Left forelimb (tissue), 1 donor: Measurements from ENCODE around the gene CRPPA.
"Not testable (repeated sequence)": the region's sequence is repeated elsewhere in the genome, so short reads cannot be mapped to it uniquely, and the experiment has no call there.

Experiments
- DNase-seq: peaks from one replicate; pipeline ENCODE4 v3.0.0-alpha.2; 2018; ENCODE audit warnings: low spot score

CRPPA gene

DNA sequence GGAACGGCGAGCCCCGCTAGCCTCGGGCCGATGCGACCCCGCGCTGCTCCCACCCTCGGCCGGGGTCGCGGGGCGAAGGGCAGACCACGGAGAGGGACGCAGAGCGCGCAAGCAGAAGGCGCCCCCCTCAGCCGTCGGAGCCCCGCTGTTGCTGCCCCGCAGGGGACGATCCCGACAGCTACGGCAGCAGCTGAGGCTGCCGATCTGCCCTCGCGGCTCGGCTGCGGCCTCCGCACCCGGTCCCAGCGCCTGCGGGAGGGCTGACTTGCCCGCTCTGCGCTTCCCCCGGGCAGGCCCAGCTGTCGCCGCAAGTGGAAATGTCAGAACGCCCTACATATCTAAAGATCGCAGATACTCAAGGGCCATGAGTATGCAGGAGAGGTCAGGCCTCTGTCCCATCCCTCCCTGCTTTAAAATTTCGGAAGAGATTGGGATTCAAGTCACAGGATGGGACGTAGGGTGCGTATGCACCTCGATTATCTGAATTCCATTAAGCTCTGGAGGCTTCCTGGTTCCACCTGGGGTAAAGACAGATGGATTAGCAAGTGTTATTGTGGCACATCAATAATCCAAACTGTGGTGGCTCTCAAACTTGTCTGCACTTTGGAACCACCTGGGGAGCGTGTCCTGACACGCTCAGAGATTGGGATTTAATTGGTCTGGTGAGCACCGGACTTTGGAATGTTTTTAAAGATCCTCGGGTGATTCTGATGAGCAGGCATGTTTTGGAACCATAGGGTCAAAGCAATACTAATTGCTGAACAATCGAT is at the start of gene CRPPA:
CRPPA (minus strand) TSS at position 206 of the 770 bp plus-strand sequence. CDS start 216 bp downstream, outside the sequence.
- peak; percentile 83 for DNase-seq

DNA sequence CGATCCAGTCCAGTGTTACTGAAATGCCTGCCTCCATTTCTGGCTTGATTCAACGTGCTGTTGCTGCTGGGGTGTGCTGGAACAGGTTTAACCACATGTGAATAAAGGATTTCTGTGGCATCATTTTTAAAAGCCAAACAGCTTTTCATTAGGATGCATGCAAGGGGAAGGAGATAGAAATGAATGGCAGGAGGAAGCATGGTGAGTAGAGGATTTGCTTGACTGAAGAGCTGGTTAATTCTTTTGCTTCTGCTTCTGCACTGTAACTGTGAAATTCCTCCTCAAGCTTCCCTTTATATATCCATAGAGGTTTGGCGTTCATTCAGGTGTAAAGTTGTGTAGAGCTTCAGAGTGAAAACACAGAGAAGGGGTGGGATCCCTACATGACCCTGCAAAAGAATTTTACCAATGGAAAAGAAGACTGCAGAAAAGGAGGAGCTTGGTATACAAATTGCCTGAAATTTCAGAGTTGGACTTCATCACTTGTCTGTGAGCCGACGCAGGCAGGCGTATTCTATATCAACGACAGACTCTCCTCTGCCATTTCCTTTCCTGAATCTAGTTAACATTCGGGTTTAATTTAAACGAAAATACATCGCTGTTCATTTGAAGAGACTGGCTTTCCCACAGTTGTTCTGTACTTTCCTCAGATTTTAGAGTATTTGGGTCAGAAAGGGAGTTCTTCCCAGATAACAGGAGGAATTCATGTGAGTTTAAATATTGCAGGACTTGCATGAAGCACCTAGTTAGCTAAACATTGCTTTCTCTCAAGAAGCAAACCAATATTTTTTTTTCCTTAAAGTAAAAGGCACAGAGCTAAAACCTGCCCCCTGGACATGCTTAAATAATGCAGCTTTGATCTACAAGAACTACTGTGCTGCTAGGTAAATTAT is 44.4 kb upstream of the CRPPA start, which contains the start of gene SOSTDC1:
SOSTDC1 (minus strand) TSS at position 270 of the 893 bp plus-strand sequence; CDS start at position 200, 70 bp downstream.
- no peak for DNase-seq

DNA sequence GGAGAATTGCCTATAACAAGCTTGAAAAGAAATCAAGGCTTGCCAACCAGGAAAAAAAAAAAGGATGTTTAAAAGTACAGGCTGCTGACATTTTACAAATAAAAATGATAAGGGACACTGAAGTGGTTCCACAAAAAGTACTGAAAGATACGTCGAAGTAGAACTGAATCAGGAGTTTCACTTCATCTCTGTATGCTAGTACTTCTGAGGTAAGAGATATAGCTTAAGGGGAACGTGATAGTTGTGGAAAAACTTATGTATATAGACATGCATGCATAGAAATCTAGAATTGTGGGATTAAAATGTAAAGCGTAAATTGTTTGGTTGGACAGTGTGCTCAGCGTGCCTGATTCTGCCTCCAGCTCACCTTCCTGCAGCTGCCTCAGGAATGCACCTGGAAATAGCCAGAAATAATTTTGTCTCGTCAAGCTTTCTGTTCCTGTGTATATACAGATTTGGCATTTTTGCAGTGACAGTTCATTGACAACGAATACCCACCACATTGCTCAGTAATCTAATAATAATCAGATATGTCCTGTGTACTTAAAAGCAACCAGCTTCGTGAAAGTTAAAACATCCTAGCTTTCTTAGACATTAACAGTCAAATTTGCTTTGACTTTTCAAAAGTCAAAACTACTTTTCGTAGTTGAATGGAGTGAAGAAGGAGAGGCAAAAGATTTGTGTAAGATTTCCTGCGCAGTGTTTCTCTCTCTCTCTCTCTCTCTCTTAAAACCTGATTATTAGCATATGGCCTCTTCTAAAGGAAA is 42.8 kb upstream of the CRPPA start:
- DNase-seq = no peak

DNA sequence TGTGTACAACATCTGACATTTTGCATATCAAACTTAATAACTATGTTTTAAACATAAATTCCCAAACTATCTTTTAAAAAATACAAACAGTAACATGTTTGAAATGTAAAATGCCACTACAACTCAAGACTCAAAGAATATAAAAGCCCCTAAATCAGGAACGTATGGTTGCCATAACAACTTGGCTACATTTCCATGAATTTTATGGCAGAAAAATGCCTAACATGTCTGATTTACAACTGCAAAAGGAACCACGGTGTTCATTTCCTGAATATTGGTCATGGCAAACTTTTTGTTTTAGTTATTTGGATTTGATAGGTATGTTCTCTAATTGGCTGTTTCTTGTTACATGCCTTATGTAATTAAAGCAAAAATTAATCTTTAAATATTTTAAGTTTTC is 42.2 kb upstream of the CRPPA start:
- DNase-seq = no peak

DNA sequence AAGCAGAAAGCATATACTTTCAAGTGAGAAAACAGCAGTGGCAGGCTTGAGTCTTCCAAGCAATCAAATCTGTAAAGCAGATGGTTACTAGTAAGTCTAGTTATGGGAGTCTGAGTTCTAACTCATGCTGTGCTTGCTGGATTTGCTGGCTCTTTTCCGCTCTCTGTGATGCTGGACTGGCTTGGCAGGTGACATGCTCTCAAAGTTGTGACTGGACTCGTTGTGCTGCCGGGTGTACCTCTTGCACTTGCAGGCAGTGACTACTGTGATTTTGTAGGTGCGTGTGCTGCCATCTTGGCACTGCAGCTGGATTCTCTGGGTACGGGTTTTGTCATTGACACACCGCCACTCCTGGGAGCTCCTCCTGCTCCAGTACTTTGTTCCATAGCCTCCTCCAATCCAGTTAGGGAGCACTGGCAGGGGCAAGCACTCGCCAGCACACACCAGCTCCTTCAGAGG is 41.1 kb upstream of the CRPPA start:
- DNase-seq = peak; percentile 66

DNA sequence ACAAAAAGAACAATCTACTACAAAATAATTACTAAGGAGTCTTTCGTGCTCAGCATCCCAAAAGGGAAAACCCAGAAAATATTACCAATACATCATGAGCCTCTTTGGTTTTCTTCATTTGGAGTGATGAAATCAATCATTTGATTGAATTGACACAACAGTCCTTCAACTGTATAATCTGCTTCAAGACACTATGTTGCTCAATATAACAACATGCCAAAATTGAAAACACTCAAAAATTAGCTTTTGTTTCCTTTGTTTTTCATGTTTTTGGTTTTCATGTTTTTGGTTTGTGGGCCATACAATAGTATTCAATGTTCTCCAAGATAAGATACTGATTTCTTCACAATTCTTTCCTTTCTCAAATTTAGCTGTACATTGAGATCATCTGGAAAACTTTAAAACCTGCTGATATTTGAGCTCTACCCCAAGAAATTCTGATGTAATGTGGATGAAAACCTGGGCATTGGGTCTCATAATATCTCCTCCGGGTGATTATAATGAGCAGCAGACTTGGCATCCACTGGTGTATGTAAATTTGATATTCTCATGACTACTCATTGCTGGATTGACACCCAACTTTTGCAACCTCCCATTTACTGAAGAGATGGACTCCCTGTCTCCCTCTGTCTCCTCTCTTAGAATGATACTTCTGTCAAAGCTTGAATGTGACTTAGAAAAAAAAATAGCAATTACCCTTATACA is 39.6 kb upstream of the CRPPA start:
- DNase-seq = no peak

DNA sequence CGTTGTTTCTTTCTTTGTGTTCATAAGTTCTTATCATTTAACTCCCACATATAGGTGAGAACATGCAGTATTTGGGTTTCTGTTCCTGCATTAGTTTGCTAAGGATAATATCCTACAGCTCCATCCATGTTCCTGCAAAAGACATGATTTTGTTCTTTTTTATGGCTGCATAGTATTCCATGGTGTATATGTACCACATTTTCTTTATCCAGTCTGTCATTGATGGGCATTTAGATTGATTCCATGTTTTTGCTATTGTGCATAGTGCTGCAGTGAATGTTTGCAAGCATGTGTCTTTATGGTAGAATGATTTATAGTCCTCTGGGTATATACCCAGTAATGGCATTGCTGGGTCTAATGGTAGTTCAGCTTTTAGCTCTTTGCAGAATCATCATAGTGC is 35.0 kb upstream of the CRPPA start:
- DNase-seq = not testable (repeated sequence)

DNA sequence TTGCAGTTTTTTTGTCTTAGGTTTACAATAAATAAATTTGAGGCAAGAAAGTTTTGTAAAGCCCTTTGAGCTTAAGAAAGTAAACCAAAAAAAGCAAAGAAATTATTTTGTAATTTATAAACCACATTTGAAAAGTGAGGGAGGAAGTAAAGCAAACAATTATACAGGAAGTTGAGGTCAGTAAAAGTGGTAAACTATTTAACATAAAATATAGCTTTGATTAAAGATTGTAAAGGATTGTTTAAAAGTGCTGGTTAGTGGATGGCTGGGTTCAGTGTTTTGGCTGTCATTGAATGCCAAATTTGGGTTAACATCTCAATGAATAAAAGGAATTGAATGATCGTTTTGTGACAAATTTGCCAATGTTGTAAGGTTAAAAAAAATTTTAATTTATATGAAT is 34.3 kb upstream of the CRPPA start:
- no peak for DNase-seq

DNA sequence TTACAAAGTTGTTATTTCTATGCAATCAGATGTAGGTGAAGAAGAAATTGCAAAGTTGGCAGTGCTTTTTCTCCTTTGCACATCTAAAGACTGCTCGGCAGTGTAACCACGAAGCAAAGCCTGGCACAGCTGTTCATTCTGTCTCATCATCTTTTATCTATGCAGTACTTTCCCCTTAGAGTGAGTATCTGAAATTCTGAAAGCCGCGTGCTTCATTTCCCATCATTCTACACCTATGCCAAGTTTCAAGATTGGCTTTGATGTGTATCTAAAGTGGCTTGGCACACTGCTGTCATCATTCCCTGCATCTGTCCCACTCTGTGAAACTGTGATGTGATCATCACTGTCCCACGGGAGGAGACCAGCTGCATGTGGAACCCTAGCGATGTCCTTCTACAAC is 29.0 kb upstream of the CRPPA start:
- DNase-seq = no peak

DNA sequence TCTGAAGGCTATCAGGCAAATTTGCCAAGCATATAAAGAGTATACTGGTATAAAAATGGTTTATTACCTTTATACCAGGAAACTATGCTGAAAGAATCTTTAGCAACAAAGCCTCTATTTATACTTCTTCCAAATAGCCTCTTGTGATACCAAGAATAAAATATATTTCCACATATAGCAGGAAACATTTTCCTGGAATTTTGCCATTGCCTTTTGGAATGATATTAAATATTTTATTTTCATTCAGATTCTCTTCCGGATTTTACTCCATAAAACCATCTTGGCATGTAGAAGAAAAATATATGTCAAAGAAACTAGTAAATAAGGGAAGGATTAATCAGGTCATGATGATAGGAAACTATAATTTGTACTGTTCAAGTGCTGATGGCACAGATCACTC is 26.5 kb upstream of the CRPPA start:
- DNase-seq = no peak

DNA sequence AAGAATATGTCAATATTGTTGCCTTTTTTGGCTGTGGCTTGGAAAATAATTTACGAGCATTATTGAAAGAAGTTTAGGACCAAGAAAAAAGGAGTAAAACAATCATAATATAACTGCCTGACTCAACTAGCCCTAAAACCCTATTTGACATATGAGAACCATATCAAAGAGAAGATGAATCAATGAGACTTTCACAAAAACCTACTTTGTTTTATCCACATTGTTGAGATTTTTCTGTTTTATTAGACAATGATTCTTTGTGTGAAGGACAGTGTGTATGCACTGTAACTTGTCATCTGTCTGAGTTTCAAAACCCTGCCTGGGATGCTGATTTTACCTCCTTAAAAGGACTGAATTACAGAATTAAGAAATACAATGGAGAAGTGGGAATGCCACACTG is 25.2 kb upstream of the CRPPA start:
- no peak for DNase-seq

DNA sequence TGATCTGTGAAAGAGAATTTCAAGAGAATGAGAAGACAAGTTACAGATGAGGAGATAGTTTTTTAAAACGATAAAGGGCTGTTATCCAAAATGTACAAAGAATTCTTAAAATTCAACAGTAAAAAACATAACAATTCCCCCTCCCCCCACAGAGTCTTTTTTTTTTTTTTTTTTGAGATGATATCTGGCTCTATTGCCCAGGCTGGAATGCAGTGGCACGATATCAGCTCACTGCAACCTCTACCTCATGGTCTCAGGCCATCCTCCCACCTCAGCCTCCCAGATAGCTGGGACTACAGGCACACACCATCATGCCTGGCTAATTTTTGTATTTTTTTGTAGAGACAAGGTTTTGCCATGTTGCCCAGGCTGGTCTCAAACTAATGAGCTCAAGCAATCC is 22.5 kb upstream of the CRPPA start:
- DNase-seq = not testable (repeated sequence)

DNA sequence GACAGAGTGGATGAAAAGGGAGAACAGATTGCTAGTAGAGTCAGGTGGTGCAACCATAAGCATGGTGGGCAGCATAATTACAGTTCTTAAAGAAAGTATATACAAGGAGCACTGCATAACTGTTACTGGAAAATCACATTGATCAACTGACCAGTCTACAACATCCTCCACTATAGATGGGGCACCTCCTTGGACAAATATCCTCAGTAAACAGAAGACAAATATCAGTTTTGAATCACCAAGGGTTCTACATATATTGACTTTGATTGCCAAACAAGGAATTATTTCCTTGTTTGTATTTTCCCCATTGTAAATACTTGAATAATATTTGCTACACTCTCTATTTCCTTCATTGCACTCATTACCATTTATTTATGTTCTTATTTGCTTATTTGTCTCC is 17.6 kb upstream of the CRPPA start:
- DNase-seq = no peak

DNA sequence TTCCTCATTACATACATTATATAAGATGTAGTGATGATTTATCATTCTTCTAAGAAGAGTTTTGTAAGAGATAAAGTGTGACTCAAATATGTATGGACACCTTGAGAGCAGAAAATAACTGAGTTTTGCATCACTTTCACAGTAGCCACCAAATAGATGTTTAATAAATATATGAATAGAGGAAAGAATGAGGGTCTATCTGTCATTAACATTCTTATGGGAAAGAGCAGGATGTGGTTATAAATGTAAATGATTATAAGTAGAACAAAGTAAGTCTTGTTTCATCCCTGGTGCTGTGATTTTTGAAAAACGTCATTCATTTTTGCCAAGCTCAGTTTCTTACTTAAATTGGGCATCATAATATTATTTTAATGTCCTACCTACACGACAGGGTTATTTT is 15.0 kb upstream of the CRPPA start:
- DNase-seq = no peak

DNA sequence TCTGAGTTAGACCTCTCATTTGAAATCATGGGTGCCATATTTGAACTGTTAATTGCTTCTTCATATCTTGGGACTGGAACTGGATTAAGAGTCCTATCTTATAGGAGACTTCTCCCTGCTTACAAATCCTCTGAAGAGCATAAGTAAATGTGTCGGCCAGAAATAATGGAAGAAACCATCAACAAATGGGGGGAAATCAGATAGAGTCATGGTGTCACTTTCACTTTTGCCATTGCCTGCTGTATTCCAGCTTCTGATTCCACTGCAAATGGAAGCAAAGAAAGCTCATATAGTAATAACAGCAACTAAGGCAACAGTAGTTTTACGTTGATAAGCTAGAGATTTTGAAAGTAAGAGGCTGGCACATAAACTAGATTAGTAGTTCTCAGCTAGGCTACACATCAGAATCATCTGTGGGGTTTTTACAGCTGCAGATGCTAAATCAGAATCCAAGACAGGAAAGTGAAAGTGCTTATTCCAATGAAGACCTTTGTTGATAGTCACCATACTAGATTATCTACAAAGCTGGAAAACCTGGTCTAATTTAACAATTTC is 12.3 kb upstream of the CRPPA start:
- no peak for DNase-seq

DNA sequence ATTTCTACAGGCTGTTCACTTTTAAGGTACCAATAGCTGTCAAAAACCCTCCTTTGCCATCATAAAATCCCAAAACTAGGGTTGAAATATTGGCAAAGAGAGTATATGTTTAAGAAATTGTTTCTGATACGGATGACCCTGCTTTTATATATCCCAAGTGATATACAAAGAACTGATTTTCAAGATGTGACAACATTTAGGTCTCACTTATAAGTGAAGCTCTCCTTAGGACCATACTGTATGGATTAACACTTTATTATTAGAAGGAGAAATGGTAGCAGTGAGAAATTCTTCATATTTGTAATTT is 11.0 kb upstream of the CRPPA start:
- no peak for DNase-seq

DNA sequence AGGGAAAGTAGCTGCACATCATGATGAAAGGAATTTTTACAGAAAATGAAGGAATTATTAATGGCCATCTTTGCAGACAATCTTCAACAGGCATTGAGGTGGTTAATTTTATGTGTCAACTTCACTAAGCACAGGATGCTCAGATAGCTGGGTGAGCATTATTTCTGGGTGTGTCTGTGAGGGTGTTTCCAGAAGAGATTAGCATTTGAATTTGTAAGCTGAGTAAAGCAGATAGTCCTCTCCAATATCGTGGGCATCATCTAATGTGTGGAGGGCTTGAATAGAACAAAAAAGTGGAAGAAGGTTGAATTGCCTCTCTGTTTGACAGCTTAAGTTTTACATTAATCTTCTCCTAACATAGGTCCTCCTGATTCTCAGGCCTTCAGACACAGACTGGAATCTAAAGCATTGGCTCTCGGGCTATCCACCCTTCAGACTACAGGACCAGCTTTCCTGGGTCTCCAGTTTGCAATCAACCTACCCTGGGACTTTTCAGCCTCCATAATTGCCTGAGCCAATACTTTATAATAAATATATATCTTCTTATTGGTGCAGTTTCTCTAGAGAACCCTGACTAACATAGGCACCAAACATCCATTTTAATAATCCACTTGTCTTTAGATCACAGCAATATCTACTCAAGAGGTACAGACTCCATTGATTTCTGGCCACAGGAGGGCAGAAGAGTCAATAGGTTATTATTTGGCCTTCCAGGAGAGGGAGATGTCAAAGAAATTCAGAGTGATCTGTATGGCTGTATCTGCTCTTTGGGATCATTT is 10.5 kb upstream of the CRPPA start:
- no peak for DNase-seq

DNA sequence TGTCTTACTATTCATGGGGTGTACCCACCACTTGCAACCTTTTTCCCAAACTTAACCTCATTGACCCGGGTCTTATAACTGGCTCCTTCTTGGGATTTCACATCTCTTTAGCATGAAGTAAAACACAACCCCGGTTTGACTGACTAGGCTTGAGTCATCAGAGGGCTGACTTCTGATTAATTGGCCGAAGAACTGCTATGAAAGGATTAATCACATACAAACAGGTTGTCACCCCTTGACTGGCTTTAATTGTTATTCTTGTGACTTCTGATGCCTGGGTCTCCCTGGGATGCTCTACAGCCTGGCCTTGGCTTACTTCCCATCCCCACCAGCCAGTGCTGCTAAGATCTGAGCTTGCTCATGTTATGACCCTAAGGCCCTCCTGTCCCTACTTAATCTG is 8.8 kb upstream of the CRPPA start:
- no peak for DNase-seq

DNA sequence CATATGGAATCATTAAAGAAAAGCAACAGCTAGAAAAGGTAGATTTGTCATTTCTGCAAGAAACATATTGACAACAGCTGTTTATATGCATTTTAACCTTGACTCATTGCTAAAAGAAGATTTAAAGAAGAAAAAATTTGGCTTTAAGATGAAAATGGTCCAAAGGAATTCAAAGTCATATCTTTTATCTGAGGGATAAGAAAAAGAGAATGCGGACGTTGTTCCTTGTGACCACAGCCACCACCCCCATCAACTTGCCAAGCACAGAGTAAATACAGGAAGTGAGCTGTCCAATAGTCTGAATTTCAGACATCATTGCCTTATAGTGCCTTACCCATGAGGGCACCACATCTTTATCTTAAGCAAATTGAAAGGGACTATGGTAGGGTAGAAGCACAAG is 7.3 kb upstream of the CRPPA start:
- no peak for DNase-seq

DNA sequence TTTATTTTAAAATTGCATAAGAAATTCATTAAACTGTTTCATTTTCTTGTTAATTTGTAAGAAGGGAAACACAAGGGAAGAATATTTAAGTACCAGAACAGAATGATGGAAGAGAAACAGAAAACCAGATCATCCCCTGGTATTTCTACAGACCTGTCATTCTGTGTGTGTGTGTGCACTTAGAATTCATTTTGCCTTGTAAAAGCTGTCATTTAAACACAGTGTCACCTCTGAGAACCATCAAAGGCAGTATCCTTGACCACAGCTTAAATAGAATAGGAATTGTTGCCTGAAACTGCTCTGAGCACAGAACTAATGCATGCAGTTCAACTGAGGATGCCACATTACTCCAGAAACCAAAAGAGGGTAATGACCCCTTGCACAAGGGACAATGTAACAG is 6.8 kb upstream of the CRPPA start:
- DNase-seq = no peak

DNA sequence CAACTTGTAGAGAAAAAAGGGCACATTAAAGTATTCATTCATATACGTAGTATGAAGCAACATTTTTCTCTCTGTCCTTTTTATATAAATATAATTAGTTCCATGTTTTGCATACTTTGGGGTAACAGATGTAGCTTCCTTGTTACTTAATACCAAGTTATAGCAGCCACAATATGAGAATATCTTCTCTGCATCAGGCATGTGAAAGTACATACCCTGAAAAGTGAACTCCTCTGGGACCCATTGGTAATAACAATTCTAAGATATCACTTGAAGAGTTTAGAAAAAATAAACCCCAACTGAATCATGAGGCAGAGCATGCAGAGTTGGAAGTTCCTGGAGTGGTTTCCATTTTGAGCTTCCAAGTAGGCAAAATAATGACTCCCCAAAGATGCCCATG is 2.4 kb upstream of the CRPPA start:
- no peak for DNase-seq
